Karpas-422 (cell line): Measurements from ENCODE around the gene NRBF2. TPM values are rescaled to one million over a fixed set of nuclear protein-coding genes. Genes with fewer than 3 reads are reported as not detected.

Experiments used
- DNase-seq: peaks from one replicate; pipeline ENCODE4 v3.0.0-alpha.2; 2015
- H2AFZ ChIP-seq: fragments of 200-600 bp; sonication (generic); 2 replicates; pipeline ENCODE4 v1.6.1; 2014; ENCODE audit warnings: antibody characterized with exemption, low read length, mixed read lengths
- H3K27ac ChIP-seq: fragments of 200-600 bp; sonication (generic); 2 replicates; pipeline ENCODE4 v1.5.1; 2014; ENCODE audit warnings: mild to moderate bottlenecking, low read length, moderate library complexity
- H3K27me3 ChIP-seq: fragments of 200-600 bp; sonication (generic); 2 replicates; pipeline ENCODE4 v1.6.1; 2014; ENCODE audit warnings: low read length, mixed read lengths
- H3K36me3 ChIP-seq: fragments of 200-600 bp; sonication (generic); 2 replicates; pipeline ENCODE4 v1.6.1; 2014; ENCODE audit warnings: low read length, mixed read lengths; ENCODE audit not compliant: insufficient read depth
- H3K4me1 ChIP-seq: fragments of 200-600 bp; sonication (generic); 2 replicates; pipeline ENCODE4 v1.6.1; 2014; ENCODE audit warnings: mild to moderate bottlenecking, low read length, mixed read lengths
- H3K4me2 ChIP-seq: fragments of 200-600 bp; sonication (generic); 2 replicates; pipeline ENCODE4 v1.6.1; 2014; ENCODE audit warnings: low read length, low read depth, mild to moderate bottlenecking; ENCODE audit not compliant: poor library complexity, severe bottlenecking
- H3K4me3 ChIP-seq: fragments of 200-600 bp; sonication (generic); 2 replicates; pipeline ENCODE4 v1.5.1; 2014; ENCODE audit warnings: mild to moderate bottlenecking, antibody characterized with exemption, low read length, mixed read lengths
- H3K79me2 ChIP-seq: fragments of 200-600 bp; sonication (generic); 2 replicates; pipeline ENCODE4 v1.6.1; 2014; ENCODE audit warnings: mild to moderate bottlenecking, low read length, mixed read lengths
- H3K9ac ChIP-seq: fragments of 200-600 bp; sonication (generic); 2 replicates; pipeline ENCODE4 v1.6.0; 2014; ENCODE audit warnings: low read length
- H3K9me2 ChIP-seq: fragments of 200-600 bp; sonication (generic), shearing (Covaris generic); replicated peaks from 2 replicates; pipeline ENCODE4 v1.6.0; 2014; ENCODE audit warnings: mild to moderate bottlenecking, low read length, moderate library complexity; ENCODE audit not compliant: insufficient read depth
- H3K9me3 ChIP-seq: fragments of 300-700, 200-600 bp; sonication (generic); 2 replicates; pipeline ENCODE4 v1.6.1; 2014; ENCODE audit warnings: low read length, mixed read lengths
- H4K20me1 ChIP-seq: fragments of 200-600 bp; sonication (generic); 2 replicates; pipeline ENCODE4 v1.6.1; 2014; ENCODE audit warnings: mild to moderate bottlenecking, antibody characterized with exemption, low read length, low read depth; ENCODE audit not compliant: insufficient read depth
- total RNA-seq: library from RNA; depleted of rRNA; stranded (reverse); fragments of >200 nt; shearing (Covaris generic); gene quantifications from 2 replicates; pipeline ENCODE4 v1.2.3, GENCODE V29; 2014; ENCODE audit warnings: low replicate concordance

The NRBF2 gene
- total RNA-seq, 1 experiment from 2014 or later, result 26.1 TPM

DNA sequence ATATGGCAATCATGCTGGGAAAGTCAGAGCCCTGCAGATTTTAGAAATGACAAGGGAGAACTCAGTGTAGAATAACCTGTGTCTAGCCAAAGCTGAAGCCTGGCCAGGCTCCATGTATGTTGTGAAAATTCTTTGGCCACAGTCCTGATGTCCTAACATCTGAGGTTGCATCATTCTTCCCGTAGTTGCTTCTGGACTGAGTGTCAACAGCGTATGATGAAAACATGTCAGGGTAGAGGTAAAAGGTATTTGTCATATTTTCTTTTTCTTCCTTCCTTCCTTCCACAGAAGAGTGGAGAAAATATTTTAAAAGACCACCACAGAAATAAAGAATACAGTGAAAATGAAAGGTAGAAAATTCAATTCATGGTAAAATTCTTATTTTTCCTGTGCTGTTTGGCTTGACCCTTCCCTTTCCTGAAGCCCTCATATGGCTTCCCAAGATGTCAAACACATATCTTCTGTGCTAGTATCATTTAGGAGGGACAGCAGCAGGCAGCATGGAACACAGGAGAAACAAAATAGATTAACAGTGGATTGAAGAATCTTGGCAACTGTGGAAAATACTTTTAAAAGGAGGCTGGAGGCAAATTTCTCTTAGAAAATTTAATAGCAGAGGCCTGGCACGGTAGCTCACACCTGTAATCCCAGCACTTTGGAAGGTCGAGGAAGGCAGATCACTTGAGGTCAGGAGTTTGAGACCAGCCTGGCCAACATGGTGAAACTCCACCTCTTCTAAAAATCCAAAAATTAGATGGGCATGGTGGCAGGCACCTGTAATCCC lies 18.9 kb upstream of the NRBF2 start:
- Histone ChIP-seq H4K20me1 (no peaks in the 10 kb centered on the region), H3K36me3 (no peaks in the 10 kb centered on the region), H3K9ac (no peak overlapping the region), H3K27me3 (no peaks in the 10 kb centered on the region), H3K9me3 (no peaks in the 10 kb centered on the region), H3K9me2 (no peaks in the 10 kb centered on the region), H3K27ac (no peak overlapping the region), H3K4me2 (no peak overlapping the region), H3K79me2 (no peaks in the 10 kb centered on the region), H3K4me3 (no peak overlapping the region), H3K4me1 (peaks cover 5% of the 10 kb centered on the region), H2AFZ (no peak overlapping the region)
- DNase-seq, result no peak

DNA sequence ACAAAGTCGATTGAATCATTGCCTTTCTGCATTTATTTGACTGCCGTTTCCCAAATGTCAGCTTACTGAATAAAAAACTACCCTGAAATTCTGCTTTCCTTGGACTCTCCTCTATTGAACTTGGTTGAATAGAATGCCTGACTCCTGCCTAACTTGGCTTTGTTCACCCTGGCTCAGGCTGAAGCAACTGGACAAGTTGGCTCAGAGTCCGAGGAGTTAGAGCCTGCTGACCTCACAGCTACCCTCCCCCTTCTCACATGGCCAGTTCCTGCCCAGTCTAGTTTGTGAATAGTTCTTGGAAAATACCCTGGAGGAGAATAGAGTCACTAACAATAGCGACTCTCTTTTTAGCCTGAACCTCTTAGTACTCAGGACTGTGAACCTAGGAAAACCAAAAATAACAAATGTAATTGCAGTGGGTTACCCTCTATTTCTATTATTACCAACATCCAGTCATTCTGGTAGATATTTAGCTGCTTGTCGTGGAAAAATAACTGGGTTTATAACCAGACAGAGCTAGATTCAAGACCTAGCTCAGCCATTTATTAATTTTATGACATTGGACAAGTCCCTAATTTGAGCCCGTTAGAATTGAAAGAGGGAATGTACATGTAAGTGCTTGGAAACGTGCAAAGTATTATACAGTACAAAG lies 17.3 kb upstream of the NRBF2 start:
- Histone ChIP-seq H3K27me3 (no peaks in the 10 kb centered on the region), H3K4me2 (no peak overlapping the region), H2AFZ (no peak overlapping the region), H3K9me3 (no peaks in the 10 kb centered on the region), H3K27ac (no peak overlapping the region), H3K9ac (no peak overlapping the region), H3K36me3 (no peaks in the 10 kb centered on the region), H3K79me2 (no peaks in the 10 kb centered on the region), H3K9me2 (no peaks in the 10 kb centered on the region), H3K4me1 (peaks cover 5% of the 10 kb centered on the region), H4K20me1 (no peaks in the 10 kb centered on the region), H3K4me3 (no peak overlapping the region)
- no peak for DNase-seq

DNA sequence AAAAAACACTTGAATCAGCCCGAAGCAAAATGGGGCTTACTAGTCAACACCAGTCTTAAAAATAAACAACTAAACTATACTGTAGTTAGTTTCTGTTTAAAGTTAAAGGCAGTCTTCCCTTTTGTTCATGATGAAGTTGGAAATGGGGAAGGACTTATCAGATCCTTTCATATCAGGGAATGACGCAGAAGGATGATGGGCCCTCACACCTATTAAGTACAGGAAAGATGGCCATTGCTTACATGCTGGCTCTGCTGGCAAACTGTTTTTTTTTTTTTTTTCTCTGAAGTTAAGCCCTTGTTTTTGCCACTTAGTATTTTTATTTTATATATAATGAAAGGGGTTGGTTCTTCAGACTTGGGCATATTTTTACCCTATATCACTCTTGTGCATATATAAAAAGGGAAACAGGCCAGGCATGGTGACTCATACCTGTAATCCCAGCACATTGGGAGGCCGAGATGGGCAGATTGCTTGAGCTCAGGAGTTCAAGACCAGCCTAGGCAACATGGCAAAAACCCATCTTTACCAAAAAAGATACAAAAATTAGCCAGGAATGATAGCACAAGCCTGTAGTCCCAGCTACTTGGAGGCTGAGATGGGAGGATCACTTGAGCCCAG lies 16.6 kb upstream of the NRBF2 start:
- Histone ChIP-seq H3K9me3 (no peaks in the 10 kb centered on the region), H3K9ac (no peak overlapping the region), H3K27me3 (no peaks in the 10 kb centered on the region), H3K4me1 (peaks cover 5% of the 10 kb centered on the region), H3K4me2 (no peak overlapping the region), H2AFZ (no peak overlapping the region), H3K27ac (no peak overlapping the region), H4K20me1 (no peaks in the 10 kb centered on the region), H3K79me2 (no peaks in the 10 kb centered on the region), H3K9me2 (no peaks in the 10 kb centered on the region), H3K36me3 (no peaks in the 10 kb centered on the region), H3K4me3 (no peak overlapping the region)
- no peak for DNase-seq

DNA sequence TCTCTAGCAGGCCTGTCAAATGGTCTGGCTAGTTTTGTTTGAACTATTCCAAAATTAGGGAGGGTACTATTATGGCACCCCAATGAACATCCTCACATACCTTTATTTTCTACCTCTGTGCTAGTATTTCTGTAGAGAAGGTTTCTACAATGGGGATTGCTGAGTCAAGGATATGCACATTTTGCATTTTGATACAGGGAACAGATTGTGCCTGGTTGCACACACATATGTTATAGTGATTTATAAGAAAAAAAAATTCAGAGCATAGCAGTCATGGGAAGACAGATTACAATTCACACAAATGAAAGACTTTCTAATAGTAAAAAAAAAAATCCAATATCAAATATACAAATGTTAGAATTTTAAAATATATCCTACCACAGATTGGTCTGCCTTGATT lies 14.1 kb upstream of the NRBF2 start:
- Histone ChIP-seq H3K4me2 (no peak overlapping the region), H3K9me2 (no peaks in the 10 kb centered on the region), H3K9ac (no peak overlapping the region), H3K27ac (no peak overlapping the region), H3K4me3 (no peak overlapping the region), H2AFZ (no peak overlapping the region), H3K9me3 (no peaks in the 10 kb centered on the region), H4K20me1 (no peaks in the 10 kb centered on the region), H3K27me3 (no peaks in the 10 kb centered on the region), H3K36me3 (no peaks in the 10 kb centered on the region), H3K79me2 (no peaks in the 10 kb centered on the region), H3K4me1 (no peaks in the 10 kb centered on the region)
- DNase-seq, result no peak

DNA sequence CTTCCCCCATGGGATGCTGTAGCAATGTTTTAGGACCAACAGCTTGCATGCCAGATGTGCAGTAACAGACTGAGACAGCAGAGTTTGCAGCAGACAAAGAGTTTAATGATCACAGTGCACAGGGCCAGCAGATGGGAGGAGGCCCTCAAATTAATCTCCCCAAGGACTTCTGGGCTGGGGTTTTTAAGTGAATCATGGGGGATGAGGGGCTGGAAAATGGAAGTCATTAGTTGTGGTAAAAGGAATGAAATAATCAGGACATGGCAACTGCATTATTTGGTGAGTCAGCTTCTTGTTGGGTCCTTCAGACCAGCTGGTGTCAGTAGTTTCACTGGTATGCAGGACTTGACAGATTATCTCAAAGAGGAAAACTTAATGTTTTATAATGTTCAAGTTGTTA lies 12.6 kb upstream of the NRBF2 start:
- no peak for DNase-seq
- Histone ChIP-seq H3K9ac (no peak overlapping the region), H3K4me3 (no peak overlapping the region), H3K27ac (no peak overlapping the region), H3K4me2 (no peak overlapping the region), H3K79me2 (no peaks in the 10 kb centered on the region), H3K27me3 (no peaks in the 10 kb centered on the region), H3K9me3 (no peaks in the 10 kb centered on the region), H4K20me1 (no peaks in the 10 kb centered on the region), H3K36me3 (no peaks in the 10 kb centered on the region), H3K4me1 (no peaks in the 10 kb centered on the region), H2AFZ (no peak overlapping the region), H3K9me2 (no peaks in the 10 kb centered on the region)

DNA sequence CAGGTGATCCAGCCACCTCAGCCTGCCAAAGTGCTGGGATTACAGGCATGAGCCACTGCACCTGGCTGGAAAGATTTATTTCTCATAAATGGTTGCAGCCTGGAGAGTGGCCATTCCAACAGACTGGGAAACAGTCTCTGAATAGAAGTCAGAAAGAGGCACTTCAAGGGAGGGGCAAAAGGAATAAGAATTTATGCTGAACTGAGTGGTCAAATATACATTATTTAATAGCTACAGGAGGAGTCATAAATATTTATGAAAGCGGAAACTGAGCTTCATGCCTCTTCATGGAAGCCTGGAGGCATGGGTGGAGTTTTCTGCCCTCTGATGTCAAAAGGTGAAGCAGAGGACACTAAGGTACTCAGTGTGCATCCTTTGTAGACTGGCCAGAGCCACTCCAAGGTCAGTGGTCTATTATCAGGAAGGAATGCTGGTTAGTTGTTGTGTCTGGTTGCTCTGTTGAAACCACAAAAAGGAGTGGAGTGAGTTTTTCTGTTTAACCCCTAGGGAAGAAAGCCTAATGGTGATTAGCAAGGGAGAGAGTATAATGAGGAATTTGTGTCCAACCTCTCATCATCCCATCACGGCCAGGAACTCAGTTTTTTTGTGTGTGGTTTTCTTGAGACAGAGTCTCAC lies 9.3 kb upstream of the NRBF2 start:
- no peak overlapping the region for H2AFZ ChIP-seq
- H3K79me2 ChIP-seq, result no peaks in the 10 kb centered on the region
- H3K9ac ChIP-seq, result no peak overlapping the region
- H3K9me2 ChIP-seq, result no peaks in the 10 kb centered on the region
- H3K27ac ChIP-seq, result no peak overlapping the region
- no peaks in the 10 kb centered on the region for H4K20me1 ChIP-seq
- no peaks in the 10 kb centered on the region for H3K4me1 ChIP-seq
- H3K4me3 ChIP-seq, result no peak overlapping the region
- no peak for DNase-seq
- H3K4me2 ChIP-seq, result no peak overlapping the region
- no peaks in the 10 kb centered on the region for H3K36me3 ChIP-seq
- no peaks in the 10 kb centered on the region for H3K9me3 ChIP-seq
- no peaks in the 10 kb centered on the region for H3K27me3 ChIP-seq

DNA sequence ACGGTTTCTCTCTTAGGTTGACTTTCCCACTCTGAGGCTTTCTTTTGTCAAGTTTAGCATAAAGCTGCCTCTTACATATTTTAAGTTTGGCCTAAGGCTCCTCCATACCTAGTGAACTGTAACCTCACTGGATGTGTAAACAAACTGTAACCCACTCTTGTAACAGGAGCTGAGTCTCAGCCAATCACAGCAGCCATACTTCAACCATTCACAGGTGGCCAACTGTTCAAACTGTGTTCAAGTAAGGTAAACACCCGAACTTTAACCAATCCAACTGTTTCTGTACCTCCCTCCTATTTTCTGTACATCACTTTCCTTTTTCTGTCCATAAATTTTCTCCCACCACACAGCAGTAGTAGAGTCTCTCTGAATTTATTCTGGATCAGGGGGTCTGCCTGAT lies 7.7 kb upstream of the NRBF2 start:
- Histone ChIP-seq H3K4me3 (no peak overlapping the region), H3K4me1 (no peaks in the 10 kb centered on the region), H3K36me3 (no peaks in the 10 kb centered on the region), H3K27ac (no peak overlapping the region), H3K9me2 (no peaks in the 10 kb centered on the region), H4K20me1 (no peaks in the 10 kb centered on the region), H3K79me2 (no peaks in the 10 kb centered on the region), H3K9ac (no peak overlapping the region), H3K9me3 (no peaks in the 10 kb centered on the region), H2AFZ (no peak overlapping the region), H3K27me3 (no peaks in the 10 kb centered on the region), H3K4me2 (no peak overlapping the region)
- DNase-seq, result no peak

DNA sequence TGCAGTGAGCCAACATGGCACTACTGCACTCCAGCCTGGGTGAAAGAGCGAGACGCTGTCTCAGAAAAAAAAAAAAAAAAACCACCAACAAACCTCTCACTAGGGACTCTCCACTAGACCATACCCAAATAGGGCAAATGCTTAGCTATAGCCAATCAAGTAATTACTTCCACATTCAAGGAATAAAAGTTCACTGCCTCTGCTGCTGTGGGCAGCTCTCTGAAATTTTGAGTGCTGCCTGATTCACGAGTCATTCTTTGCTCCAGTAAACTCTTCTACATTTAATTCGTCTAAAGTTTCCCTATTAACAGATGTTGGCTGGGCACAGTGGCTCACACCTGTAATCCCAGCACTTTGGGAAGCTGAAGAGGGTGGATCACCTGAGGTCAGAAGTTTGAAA lies 4.7 kb upstream of the NRBF2 start:
- H3K27me3 ChIP-seq, result no peaks in the 10 kb centered on the region
- H3K9ac ChIP-seq, result no peak overlapping the region

More for the DNA sequence above, 4.7 kb upstream of the NRBF2 start:
- H3K4me3 ChIP-seq, result no peak overlapping the region
- H2AFZ ChIP-seq, result no peak overlapping the region
- H3K27ac ChIP-seq, result no peak overlapping the region
- H3K36me3 ChIP-seq, result no peaks in the 10 kb centered on the region; the same call in 1 of the 2 replicates
- peaks cover 9% of the 10 kb centered on the region; the same call in 1 of the 2 replicates for H3K9me3 ChIP-seq
- H4K20me1 ChIP-seq, result no peaks in the 10 kb centered on the region
- H3K9me2 ChIP-seq, result no peaks in the 10 kb centered on the region
- H3K4me2 ChIP-seq, result no peak overlapping the region
- DNase-seq, result no peak
- H3K79me2 ChIP-seq, result peaks cover 2% of the 10 kb centered on the region
- peaks cover 11% of the 10 kb centered on the region for H3K4me1 ChIP-seq
